KMS-11 (cell line): ENCODE results near the gene NLRC5.

Source experiments
- H2AFZ ChIP-seq: fragments of 200-600 bp; sonication (generic); 2 replicates; pipeline ENCODE4 v1.6.1; 2016; ENCODE audit warnings: antibody characterized with exemption, mixed run types, low read depth
- H3K27ac ChIP-seq: fragments of 200-600 bp; sonication (generic); 2 replicates; pipeline ENCODE4 v1.6.1; 2016; ENCODE audit warnings: mild to moderate bottlenecking, mixed run types
- H3K27me3 ChIP-seq: fragments of 200-600 bp; sonication (generic); 2 replicates; pipeline ENCODE4 v1.6.1; 2017; ENCODE audit warnings: mild to moderate bottlenecking, low read depth, mixed run types, moderate library complexity; ENCODE audit not compliant: insufficient read depth
- H3K36me3 ChIP-seq: fragments of 200-600 bp; sonication (generic); 2 replicates; pipeline ENCODE4 v1.6.1; 2017; ENCODE audit warnings: mild to moderate bottlenecking, mixed run types; ENCODE audit not compliant: insufficient read depth
- H3K4me1 ChIP-seq: fragments of 200-600 bp; sonication (generic); 2 replicates; pipeline ENCODE4 v1.6.1; 2016; ENCODE audit warnings: mild to moderate bottlenecking, low read depth, mixed run types; ENCODE audit not compliant: poor library complexity, severe bottlenecking
- H3K4me2 ChIP-seq: fragments of 200-600 bp; sonication (generic); 2 replicates; pipeline ENCODE4 v1.7.0; 2016; ENCODE audit warnings: mild to moderate bottlenecking, mixed run types
- H3K4me3 ChIP-seq: fragments of 200-600 bp; sonication (generic); IDR thresholded peaks from 2 replicates; pipeline ENCODE4 v1.6.1; 2017; ENCODE audit warnings: low read depth, low read length, mixed read lengths; ENCODE audit not compliant: insufficient read depth
- H3K79me2 ChIP-seq: fragments of 200-600 bp; sonication (generic); 2 replicates; pipeline ENCODE4 v1.6.1; 2016; ENCODE audit warnings: low read depth, mixed run types; ENCODE audit not compliant: insufficient read depth
- H3K9ac ChIP-seq: fragments of 200-600 bp; sonication (generic); 2 replicates; pipeline ENCODE4 v1.6.1; 2016; ENCODE audit warnings: mild to moderate bottlenecking, mixed run types
- H4K20me1 ChIP-seq: fragments of 200-600 bp; sonication (generic); 2 replicates; pipeline ENCODE4 v1.6.1; 2016; ENCODE audit warnings: mild to moderate bottlenecking, mixed run types; ENCODE audit not compliant: insufficient read depth
- TF ChIP-seq, protein P1 (sequence below): fragments of 200-600 bp; sonication (generic); conservative IDR thresholded peaks from 2 replicates; pipeline ENCODE4 v1.6.1; 2017; ENCODE audit warnings: low read depth, mild to moderate bottlenecking, antibody characterized with exemption, low read length, moderate library complexity, mixed read lengths

Gene NLRC5

DNA sequence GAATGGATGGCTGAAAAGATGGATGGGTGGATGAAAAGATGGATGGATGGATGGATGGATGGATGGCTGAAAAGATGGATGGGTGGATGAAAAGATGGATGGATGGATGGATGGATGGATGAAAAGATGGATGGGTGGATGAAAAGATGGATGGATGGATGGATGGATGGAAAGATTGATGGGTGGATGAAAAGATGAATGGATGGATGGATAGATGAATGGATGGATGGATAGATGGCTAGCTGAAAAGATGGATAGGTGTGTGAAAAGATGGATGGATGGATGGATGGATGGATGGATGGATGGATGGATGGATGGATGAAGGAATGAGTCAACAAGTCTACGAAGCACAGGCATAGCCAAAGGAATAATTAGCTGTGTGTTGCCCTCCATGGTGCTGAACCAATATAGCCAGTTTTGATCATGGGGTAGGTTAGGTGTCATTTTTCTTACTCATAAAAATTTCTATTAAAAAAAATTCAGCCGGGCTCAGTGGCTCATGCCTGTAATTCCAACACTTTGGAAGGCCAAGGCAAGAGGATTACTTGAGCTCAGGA lies 41.1 kb downstream of the NLRC5 start:
- Histone ChIP-seq H3K36me3 (no peaks in the 10 kb centered on the region), H3K4me1 (peaks cover 4% of the 10 kb centered on the region), H3K79me2 (no peaks in the 10 kb centered on the region), H4K20me1 (no peaks in the 10 kb centered on the region), H3K4me2 (no peak overlapping the region), H3K9ac (no peak overlapping the region), H2AFZ (no peak overlapping the region), H3K4me3 (no peak overlapping the region), H3K27me3 (no peaks in the 10 kb centered on the region), H3K27ac (no peak overlapping the region)
- TF ChIP-seq, protein P1, sequence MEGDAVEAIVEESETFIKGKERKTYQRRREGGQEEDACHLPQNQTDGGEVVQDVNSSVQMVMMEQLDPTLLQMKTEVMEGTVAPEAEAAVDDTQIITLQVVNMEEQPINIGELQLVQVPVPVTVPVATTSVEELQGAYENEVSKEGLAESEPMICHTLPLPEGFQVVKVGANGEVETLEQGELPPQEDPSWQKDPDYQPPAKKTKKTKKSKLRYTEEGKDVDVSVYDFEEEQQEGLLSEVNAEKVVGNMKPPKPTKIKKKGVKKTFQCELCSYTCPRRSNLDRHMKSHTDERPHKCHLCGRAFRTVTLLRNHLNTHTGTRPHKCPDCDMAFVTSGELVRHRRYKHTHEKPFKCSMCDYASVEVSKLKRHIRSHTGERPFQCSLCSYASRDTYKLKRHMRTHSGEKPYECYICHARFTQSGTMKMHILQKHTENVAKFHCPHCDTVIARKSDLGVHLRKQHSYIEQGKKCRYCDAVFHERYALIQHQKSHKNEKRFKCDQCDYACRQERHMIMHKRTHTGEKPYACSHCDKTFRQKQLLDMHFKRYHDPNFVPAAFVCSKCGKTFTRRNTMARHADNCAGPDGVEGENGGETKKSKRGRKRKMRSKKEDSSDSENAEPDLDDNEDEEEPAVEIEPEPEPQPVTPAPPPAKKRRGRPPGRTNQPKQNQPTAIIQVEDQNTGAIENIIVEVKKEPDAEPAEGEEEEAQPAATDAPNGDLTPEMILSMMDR: no peak

DNA sequence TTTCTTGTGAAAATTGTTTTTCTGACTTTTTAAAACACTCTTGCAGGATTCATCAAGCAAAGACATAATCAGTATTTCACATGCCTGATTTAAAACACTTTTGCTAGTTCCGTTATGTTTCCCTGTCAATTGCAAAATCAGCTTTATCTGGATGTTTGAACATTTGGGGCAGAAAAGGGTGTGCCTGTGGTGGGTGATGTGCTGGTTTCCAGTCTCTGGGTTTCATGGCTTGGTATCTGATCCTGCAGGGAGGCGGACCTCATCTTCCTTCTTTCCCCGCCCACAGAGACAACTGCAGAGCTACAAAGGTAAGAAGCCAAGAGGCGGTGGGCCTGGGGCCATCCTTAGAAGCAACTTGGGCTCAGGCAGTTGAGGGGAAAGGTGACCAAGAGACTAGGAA lies 41.8 kb downstream of the NLRC5 start:
- no peak overlapping the region for H3K9ac ChIP-seq
- H3K27ac ChIP-seq: no peak overlapping the region
- H3K4me3 ChIP-seq: no peak overlapping the region

GRCh38 chr16:57032346-57032745 lies 43.0 kb downstream of the NLRC5 start:
- no peak overlapping the region for H3K27ac ChIP-seq
- no peak overlapping the region for H3K9ac ChIP-seq
- TF ChIP-seq, protein P1: no peak
- no peak overlapping the region for H3K4me3 ChIP-seq
- no peaks in the 10 kb centered on the region for H3K27me3 ChIP-seq
- H3K79me2 ChIP-seq: no peaks in the 10 kb centered on the region
- no peaks in the 10 kb centered on the region for H3K36me3 ChIP-seq
- no peak overlapping the region for H2AFZ ChIP-seq
- peaks cover 6% of the 10 kb centered on the region for H3K4me1 ChIP-seq
- H3K4me2 ChIP-seq: no peak overlapping the region
- H4K20me1 ChIP-seq: no peaks in the 10 kb centered on the region

More for the DNA sequence above, 41.8 kb downstream of the NLRC5 start:
- Histone ChIP-seq H4K20me1 (no peaks in the 10 kb centered on the region), H3K4me1 (peaks cover 4% of the 10 kb centered on the region), H3K36me3 (no peaks in the 10 kb centered on the region), H2AFZ (no peak overlapping the region), H3K4me2 (no peak overlapping the region), H3K27me3 (no peaks in the 10 kb centered on the region), H3K79me2 (no peaks in the 10 kb centered on the region)
- TF ChIP-seq, protein P1: no peak

DNA sequence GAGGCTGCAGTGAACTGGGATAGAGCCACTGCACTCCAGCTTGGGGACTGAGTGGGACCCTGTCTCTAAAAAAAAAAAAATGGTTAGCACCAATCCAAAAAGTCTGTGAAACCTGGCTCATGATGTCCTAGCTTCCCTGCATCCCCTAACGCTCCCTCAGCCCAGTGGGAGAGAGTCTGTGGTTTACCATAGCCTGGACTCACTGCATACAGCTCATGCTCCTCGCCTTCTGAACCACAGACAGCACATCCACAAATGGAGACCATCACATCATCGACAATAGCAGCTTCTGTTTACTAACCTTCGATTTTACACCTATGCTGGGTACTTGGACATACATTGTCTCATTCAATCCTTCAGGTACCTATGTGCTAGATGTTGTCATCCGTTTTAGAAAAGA lies 43.6 kb downstream of the NLRC5 start:
- no peak overlapping the region for H2AFZ ChIP-seq
- peaks cover 11% of the 10 kb centered on the region for H3K4me1 ChIP-seq
- H3K79me2 ChIP-seq: no peaks in the 10 kb centered on the region
- H3K27me3 ChIP-seq: no peaks in the 10 kb centered on the region
- H3K36me3 ChIP-seq: no peaks in the 10 kb centered on the region
- no peaks in the 10 kb centered on the region for H4K20me1 ChIP-seq
- H3K4me3 ChIP-seq: no peak overlapping the region
- TF ChIP-seq, protein P1: no peak
- H3K9ac ChIP-seq: no peak overlapping the region
- H3K27ac ChIP-seq: no peak overlapping the region
- no peak overlapping the region for H3K4me2 ChIP-seq
